OCI-M1 (cell line): Measurements from ENCODE around the gene EPHA1.

Experiments
- DNase-seq: peaks from one replicate; lab custom pipeline; 2025; lab: John Stamatoyannopoulos, UW

The EPHA1 gene

GRCh38 chr7:143351060-143351459 lies 57.6 kb downstream of the EPHA1 start:
- no peak for DNase-seq

GRCh38 chr7:143347950-143348349 lies 60.7 kb downstream of the EPHA1 start:
- no peak for DNase-seq

- no peak for DNase-seq
Measured at GRCh38 chr7:143346018-143346417, 62.6 kb downstream of the EPHA1 start.

- peak; percentile 12 for DNase-seq
Measured at GRCh38 chr7:143345428-143345900, 63.2 kb downstream of the EPHA1 start.

GRCh38 chr7:143343596-143343995 lies 65.1 kb downstream of the EPHA1 start:
- no peak for DNase-seq

- no peak for DNase-seq
Measured at GRCh38 chr7:143341842-143342241, 66.8 kb downstream of the EPHA1 start.
